LNCAP (cell line): ENCODE results near the gene ATRIP.
A peak's percentile ranks its signal among the peaks of the same experiment; 100 is the strongest.

Experiments used
- TF ChIP-seq, protein P1 (sequence below): fragments of 450-650 bp; IDR thresholded peaks from 2 replicates; pipeline ENCODE4 v1.5.1; 2017; ENCODE audit warnings: mild to moderate bottlenecking

Gene ATRIP

DNA sequence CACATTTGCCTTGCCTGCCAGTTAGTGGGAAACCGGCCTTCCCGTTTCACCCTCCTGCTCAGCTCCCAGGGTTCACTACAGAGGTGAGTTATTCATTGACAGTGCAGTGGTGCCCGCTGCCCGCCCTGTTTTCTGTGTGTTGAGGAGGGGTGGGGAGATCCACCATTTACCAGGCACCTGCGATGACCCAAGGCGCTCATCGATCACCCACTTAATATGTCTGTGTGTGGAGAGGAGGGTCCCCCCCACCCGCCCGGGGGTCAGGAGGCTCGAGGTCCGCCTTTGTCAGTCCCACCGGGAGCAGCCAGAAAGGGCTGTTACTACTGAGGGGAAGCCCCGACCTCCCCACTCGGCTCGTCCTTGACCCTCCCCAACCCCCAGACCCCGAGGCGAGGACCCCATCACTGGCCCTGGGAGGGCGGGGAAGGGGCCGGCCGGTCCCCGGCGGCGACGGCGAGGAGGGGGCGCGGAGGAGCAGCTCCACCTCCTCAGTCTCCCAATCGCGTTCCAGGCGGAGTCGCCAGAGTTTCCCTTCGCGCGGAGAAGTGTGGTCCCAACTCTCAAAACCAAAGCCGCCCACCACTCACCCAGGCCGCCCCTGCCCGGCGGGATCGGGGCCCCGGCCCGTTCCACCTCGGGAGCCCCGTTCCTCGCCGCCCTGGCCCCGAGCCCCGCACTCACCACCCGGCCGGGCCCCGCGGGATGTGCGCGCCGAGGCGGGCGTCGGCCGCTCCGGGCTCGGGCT, 17.8 kb upstream of the ATRIP start:
- TF ChIP-seq, protein P1, sequence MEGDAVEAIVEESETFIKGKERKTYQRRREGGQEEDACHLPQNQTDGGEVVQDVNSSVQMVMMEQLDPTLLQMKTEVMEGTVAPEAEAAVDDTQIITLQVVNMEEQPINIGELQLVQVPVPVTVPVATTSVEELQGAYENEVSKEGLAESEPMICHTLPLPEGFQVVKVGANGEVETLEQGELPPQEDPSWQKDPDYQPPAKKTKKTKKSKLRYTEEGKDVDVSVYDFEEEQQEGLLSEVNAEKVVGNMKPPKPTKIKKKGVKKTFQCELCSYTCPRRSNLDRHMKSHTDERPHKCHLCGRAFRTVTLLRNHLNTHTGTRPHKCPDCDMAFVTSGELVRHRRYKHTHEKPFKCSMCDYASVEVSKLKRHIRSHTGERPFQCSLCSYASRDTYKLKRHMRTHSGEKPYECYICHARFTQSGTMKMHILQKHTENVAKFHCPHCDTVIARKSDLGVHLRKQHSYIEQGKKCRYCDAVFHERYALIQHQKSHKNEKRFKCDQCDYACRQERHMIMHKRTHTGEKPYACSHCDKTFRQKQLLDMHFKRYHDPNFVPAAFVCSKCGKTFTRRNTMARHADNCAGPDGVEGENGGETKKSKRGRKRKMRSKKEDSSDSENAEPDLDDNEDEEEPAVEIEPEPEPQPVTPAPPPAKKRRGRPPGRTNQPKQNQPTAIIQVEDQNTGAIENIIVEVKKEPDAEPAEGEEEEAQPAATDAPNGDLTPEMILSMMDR = no peak

DNA sequence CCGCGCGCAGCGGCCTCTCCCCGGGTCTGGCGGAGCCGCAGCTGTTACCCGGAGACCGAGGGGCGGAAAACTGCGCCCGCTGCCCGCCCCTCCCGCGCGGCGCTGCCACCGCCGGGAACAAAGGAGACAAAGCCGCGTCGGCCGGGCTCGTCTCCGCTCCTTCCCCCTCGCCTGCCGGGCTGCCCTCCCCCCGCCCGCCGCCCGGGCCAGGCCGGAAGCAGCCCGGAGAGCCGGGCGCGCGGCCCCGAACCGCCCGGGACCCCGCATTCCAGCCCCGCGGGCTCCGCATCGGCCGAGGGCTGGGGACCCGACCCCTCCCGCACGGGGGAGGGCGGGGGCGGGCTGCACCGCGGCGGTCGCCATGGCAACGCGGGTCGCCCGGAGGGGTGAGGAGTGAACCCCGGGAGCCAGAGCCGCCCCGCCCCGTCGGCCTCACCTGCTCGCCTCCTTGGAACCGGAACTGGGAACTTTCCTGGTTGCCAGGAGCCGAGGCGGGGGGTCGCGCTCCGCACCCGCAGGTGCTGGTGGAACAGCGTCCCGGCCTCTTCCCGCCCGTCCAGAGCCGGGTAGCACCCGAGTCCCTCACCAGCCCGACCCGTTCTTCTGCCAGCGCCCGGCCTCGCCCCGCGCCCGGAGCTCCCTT, 17.1 kb upstream of the ATRIP start:
- TF ChIP-seq, protein P1 = no peak

DNA sequence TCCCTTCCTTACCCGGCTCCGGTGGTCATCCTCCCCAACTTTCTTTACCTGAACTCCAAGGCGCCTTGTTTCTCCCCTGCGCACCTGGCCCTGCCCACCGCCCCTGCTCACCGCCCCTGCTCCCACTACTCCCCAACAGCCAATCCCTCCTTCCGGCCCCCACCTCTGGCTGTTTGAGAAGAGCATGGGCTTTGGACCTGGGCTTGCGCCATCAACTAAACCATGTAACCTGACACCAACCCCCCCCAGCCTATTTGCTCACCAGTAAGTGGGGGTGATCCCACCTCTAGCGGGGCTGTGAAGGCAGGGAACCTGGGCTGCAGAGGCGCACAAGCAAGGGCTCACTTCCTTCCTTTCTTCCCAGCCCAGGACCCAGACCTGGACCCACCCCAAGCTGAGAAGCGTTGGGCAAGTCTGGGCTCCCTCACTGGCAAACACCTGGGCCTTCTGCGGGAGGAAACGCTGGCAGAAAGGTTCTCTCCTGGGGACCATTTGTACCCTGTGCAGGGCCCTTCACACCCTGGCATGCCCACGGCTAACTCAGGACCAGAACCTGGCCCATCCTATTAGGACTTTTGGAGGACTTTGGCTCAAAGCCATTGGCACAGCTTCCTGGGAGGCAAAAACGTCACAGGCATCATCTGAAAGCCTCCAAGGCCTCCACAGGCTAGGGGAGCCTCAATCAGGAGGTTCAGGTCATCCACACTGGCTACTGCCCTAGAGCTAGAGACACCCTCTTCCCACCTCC, 16.4 kb upstream of the ATRIP start, which contains the start of gene PLXNB1:
PLXNB1 (minus strand) TSS at position 127 of the 748 bp plus-strand sequence. CDS start 5,475 bp downstream, outside the sequence.
- TF ChIP-seq, protein P1 = no peak

DNA sequence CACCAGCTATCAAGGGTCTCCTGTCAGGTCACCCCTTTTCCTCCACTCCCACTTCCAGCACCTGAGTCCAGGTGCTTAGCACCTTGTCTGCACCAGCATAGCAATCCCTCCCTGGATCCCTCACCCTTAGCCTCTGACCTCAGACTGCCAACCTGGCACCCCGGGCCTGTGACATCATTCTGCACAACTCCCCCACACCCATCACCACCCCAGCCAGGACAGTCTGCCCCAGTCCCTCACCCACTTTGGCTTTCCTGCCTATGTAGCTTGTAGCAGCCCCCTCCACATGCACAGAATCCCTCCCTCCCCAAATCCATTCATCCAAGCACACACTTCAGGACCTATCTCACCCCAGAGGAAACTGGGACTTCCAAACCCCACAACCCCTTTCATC, 15.8 kb upstream of the ATRIP start:
- TF ChIP-seq, protein P1 = no peak

DNA sequence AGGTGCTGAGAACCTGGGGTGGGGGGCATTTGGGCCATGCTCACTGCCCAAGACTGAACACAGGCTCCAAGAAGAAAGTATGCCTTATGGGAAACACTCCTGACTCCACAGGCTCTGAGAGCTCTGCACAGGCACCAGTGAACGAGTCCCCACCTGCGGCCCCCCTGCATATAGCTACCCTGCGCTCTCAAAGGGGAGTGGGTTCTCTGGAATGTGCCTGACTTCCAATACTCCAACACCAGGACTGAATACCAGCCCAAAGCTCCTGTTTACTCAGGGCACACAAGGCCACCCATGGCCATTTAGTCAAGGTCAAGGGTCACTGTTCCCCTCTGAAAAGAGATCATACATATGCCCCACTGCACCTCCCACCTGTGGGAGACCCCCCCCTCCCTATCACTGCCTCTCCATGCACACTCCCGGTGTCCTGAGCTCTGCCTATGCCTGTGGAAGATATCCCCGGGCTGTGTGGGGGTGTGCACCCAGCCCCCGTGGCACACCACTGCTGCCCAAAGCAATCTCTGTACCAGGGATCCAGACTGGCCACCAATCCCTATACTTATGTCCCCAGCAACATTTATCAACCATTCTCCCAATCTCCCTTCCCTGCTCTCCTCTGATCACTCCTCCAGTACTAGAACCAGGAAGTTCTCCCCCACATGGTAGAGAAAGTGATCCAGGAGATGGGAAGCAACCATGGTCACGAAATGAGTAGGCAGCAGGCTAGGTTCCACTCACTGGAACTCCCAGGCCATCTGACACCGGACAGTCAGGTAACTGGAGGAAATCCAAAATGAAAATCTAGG, 15.1 kb upstream of the ATRIP start:
- TF ChIP-seq, protein P1 = no peak

DNA sequence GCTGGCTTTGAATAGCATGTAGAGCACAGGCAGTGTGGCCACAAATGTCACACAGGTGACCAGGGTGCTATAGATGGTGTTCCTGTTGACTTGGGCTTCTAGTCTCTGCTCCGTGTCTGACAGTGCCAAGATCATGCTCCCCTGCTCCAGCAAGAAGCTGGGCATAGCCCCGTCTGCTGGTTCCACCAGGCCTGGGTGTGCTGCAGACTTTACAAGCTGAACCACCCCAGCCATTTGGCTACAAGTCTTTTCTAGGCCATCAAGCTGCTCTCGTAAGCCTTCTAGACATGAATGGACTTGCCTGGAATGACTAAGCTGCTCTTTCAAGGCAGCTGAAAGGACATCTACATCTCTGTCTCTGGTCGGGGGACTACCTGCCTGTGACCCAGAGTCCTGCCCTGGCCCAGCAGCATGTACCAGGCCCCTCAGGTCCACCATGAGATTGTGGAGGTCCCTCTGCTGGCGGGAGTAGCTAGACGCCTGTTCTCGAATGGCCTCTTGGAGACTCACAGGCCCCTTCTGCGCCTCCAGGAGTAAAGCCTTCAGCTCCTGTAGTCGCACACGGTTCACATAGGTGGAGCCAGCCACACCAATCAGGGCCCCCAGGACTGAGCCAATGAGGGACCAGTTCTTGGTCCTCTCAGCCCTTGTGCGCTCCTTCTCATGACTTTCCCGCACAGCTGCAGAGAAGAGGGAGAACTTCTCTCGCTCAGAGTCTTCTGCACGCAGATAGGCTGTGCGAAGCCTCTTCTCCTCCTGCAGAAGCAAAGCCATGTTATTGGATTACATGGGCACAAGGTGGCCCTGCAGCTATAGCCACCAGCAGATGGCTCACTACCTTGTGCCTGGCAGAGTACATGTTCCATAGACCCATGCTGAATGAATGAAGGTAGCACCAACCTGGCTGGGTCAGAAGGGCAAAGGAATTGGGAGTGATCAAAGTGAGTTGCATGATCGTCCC, 13.8 kb upstream of the ATRIP start:
- TF ChIP-seq, protein P1 = peak; percentile 21; the same call in 1 of the 2 replicates
